Neural progenitor cell (in vitro differentiated cells): Measurements from ENCODE around the gene ZNF664.

Source experiments
- EZH2 ChIP-seq: fragments of 200-600 bp; sonication (generic); IDR thresholded peaks from 2 replicates; pipeline ENCODE4 v1.6.1; 2017; ENCODE audit warnings: antibody characterized with exemption, mild to moderate bottlenecking, moderate library complexity
- TF ChIP-seq, protein P1 (sequence below): fragments of 200-600 bp; sonication (generic); IDR thresholded peaks from 2 replicates; pipeline ENCODE4 v1.5.1; 2017; ENCODE audit warnings: antibody characterized with exemption, mild to moderate bottlenecking

DNA sequence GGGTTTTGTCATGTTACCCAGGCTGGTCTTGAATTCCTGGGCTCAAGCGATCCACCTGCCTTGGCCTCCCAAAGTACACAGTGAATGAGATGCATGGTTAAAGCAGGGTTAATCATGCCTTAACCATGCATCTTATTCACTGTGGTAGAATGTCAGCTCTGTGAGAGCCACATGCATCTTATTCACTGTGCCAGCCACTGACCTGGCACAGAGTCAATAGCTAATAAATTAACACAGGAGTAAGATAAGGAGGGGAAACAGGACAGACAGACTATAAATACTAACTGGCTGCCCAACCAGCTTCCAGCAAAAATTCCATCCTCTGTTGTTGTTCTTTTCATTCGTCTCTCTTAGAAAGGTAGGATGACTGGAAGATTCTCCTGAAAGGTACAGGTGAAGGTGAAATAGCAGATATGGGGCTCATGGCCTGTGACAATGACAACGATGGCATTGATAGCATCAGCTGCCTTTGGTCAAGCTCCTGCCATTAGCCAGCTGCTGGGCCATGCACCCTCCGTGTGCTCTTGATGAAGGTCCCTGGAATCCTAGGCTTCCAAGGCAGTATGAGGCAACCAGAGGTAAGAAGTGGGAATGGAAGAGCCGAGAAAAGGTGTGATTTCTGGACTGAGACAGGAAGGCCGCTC is 76.6 kb downstream of the ZNF664 start:
- TF ChIP-seq EZH2: no peak
- TF ChIP-seq, protein P1, sequence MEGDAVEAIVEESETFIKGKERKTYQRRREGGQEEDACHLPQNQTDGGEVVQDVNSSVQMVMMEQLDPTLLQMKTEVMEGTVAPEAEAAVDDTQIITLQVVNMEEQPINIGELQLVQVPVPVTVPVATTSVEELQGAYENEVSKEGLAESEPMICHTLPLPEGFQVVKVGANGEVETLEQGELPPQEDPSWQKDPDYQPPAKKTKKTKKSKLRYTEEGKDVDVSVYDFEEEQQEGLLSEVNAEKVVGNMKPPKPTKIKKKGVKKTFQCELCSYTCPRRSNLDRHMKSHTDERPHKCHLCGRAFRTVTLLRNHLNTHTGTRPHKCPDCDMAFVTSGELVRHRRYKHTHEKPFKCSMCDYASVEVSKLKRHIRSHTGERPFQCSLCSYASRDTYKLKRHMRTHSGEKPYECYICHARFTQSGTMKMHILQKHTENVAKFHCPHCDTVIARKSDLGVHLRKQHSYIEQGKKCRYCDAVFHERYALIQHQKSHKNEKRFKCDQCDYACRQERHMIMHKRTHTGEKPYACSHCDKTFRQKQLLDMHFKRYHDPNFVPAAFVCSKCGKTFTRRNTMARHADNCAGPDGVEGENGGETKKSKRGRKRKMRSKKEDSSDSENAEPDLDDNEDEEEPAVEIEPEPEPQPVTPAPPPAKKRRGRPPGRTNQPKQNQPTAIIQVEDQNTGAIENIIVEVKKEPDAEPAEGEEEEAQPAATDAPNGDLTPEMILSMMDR: no peak
